GM21381 (cell line): ENCODE results near the gene GALNT2.
A peak's percentile ranks its signal among the peaks of the same experiment; 100 is the strongest.

Experiments
- ATAC-seq: cut with Tn5 transposase; IDR thresholded peaks from one replicate; pipeline ENCODE4 v1.9.1; 2021; ENCODE audit warnings: mild to moderate bottlenecking, moderate library complexity; ENCODE audit not compliant: unreplicated experiment

The GALNT2 gene

GRCh38 chr1:230310381-230311163 is 243.5 kb downstream of the GALNT2 start:
- ATAC-seq, result peak; percentile 47

DNA sequence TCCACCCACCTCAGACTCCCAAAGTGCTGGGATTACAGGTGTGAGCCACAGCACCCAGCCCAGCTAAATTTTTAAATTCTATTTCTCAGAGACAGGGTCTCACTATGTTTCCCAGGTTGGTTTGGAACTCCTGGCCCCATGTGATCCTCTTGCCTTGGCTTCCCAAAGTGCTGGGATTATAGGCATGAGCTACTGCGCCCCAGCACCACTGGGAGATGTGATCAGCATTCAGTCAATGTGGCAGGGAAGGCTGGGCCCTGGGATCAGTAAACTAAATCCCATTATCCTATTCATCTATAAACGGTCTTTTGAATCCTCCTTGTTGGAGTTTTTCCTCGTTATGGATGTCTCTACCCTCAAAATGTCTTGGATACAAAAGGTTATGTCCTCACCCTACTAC is 245.6 kb downstream of the GALNT2 start:
- no peak for ATAC-seq

- no peak for ATAC-seq
These were observed 246.6 kb downstream of the GALNT2 start for GRCh38 chr1:230313453-230314141.

- ATAC-seq, result no peak
These were observed 247.1 kb downstream of the GALNT2 start for GRCh38 chr1:230314142-230314470.

- ATAC-seq, result no peak
These were observed 248.1 kb downstream of the GALNT2 start for GRCh38 chr1:230315099-230315498.

DNA sequence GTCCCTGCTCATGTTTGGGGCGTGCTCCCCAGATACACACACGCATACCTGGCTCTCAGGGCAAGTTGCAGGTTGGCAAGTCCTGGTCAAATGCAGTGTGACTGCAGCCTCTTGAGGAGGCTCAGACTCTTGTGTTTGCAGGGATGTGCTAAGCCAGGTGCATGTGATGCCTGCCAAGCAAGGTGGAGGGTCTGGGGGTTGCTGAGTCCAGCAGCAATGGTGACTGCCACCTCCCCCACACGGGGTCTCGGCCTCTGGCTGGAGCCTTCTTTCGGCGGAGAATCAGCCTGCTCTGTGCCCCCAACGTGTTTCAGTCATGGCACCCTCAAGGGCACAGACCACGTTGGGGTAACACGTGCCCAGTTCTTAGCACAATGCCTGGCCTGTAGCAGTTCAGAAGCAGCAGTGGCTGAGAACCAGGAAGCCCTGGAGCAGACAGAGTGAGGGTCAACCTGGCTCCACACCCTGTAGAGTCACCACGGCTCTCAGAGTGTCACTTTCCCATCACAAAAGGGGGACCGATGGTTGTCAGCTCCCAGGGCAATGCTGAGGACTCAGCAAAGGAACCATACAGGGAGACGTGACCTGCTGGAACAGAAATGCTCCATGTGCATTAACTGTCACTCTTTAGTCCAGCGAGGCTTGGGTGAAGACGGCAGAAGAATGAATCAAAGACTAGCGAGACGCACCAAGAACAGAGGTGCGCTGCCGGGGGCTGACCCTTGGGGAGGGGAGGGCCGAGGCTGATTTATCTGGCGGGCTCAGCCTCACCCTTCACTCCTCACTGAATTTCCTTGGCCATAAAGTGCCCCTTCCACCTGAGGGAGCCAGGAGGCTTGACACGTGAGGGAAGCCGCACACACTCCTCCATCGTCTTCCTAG is 250.1 kb downstream of the GALNT2 start:
- ATAC-seq, result no peak

DNA sequence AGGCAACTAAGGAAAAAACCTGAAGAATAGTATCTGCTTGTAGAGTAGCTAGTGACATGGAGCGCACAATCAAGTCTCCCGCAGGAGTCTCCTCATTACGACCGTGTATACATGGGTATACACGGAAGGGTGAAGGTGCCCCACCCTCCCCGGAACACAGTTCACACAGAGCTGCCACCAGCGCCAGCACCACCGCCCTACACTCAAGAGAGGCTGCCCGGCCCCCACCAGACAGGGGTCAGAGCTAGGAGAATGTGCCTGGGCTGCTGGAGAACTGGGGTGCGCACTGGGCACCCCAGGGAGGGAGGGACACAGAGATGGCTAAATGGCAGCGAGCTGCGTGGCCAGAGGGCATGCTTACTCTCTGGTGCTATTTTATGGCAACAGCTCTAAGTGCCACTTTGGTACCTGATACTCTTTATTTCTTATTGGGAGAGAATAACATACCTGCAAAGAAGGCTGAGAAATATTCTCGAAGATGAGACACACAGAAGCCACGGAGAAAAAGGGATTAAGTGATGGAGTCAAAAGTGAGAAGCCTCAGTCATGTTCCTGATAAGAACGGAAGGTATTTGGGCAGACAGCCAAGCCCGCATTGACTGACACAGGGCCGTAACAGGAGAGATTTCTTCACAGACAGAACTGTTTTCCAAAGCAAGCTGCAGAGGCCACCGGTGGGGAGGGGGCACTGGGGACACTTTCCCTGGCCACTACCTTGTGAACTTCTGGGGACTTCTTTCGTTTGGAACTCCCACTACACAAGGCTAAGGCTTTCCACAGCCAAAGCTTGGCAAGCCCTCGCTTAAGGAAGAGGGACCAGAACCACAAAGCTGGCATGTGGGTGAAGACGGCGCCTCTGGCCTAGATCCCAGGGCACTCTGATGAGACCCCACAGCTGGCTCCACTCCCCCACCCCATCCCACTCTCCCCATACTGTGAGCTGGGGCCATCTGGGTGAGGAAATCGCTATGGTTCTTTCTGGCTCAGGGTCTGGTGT is 251.1 kb downstream of the GALNT2 start:
- ATAC-seq, result no peak

DNA sequence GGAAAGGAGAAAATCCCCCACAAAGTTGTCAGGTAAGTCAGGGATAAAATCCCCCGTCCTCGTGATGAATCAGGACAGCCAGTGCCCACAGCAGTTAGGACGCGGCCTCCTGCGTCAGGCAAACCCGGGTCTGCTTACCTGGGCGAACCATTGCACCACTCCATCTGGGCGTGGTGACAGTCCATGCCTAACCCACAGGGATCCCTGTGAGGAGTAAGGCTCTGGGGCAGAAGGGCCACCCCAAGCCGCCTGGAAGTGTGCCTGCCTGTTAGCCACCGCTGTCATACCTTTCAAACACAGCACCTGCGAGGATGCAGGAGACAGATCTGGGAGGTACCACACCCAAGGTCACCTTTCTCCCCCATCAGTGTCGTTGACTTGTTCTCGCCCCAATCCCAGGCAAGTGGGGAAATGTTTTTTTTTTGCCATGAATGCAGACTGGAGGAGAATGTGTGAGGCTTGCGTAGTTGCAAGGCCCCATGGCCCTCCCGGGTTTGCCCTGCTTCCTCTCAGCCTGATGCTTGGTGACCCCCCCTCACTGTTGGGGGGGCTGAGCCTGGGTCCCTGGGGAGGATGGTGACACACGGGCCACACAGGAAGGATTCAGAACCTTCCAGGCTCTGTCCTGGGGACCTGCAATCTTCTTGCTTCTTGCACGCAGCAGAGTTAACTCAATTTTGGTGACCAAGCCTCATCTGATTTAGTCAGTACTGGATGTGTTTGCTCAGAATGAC is 252.1 kb downstream of the GALNT2 start:
- no peak for ATAC-seq

GRCh38 chr1:230320804-230321203 is 253.8 kb downstream of the GALNT2 start:
- ATAC-seq, result no peak

GRCh38 chr1:230321341-230321740 is 254.3 kb downstream of the GALNT2 start:
- ATAC-seq, result no peak

- no peak for ATAC-seq
These were observed 254.8 kb downstream of the GALNT2 start for GRCh38 chr1:230321741-230322420.

- ATAC-seq, result no peak
These were observed 255.4 kb downstream of the GALNT2 start for GRCh38 chr1:230322421-230322756.

- no peak for ATAC-seq
These were observed 256.0 kb downstream of the GALNT2 start for GRCh38 chr1:230322967-230323547.

DNA sequence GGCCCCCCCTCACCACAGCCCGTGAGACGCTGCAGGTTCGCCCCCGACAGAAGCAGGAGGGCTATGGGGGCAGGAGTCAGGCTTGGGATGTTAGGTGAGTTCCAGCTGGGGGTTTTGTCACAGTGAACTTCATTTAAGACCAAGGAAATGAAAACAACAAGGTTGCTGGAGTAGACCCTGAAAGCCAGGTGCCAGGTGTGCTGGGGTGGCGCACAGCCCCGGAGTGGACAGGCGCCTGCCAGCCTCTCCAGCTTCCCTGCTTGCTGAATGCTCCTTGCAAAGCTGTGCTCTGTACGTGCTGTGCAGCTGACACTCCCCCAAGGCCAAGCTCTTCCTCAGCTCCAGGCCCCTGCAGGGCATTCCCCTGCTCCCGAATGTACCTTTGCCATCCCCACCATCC is 256.6 kb downstream of the GALNT2 start:
- ATAC-seq, result no peak

GRCh38 chr1:230326971-230327891 is 260.2 kb downstream of the GALNT2 start:
- ATAC-seq, result no peak

- ATAC-seq, result peak; percentile 61
These were observed 260.9 kb downstream of the GALNT2 start for GRCh38 chr1:230327892-230328284.

DNA sequence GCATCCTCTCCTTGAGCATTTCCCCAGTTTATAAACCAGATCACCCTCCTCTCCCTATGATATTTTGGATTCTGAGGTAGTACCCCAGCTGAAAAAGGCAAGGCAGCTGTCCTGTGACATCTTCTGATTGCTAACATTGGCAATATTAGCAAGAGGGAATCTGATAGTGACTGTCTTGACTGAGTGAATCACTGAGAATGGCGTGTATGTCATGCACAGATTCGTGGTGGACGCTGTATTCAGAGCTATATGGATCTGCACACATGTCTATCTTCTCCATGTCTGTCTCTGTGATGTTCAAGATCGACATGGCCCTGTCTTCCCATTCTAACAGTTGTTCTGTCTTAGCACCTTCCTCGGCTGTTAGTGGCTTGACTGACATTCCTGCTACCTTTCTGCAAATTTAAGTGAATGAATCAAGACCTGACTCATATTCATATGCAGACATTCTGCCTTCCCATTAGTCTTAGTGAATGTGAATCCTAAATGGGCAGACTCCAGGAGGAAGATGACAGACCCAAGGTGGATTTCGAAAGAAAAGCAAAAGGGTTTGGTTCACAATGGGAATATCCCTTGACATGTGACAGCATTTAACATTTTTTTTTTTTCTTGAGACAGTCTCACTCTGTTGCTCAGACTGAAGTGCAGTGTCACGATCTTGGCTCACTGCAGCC is 261.4 kb downstream of the GALNT2 start:
- no peak for ATAC-seq
